ENCODE measurements around the gene SNX20.

GRCh38 chr16:50709980-50710379, 28.9 kb upstream of the SNX20 start:
- TF ChIP-seq REST (IDR thresholded peaks at IDR 0.05; ENCODE audit: low read depth): no peak
- no peak for TF ChIP-seq CEBPB (IDR thresholded peaks at IDR 0.05)
- TF ChIP-seq FOXM1 (IDR thresholded peaks at IDR 0.05; ENCODE audit: borderline replicate concordance, low read depth): no peak
- no peak for TF ChIP-seq NFIC (IDR thresholded peaks at IDR 0.05)
- TF ChIP-seq TEAD4 (IDR thresholded peaks at IDR 0.05): no peak
- no peak for TF ChIP-seq MAX (IDR thresholded peaks at IDR 0.05)
